ELR (cell line): ENCODE data around the gene PPT1.
"Not testable (repeated sequence)": the region's sequence is repeated elsewhere in the genome, so short reads cannot be mapped to it uniquely, and the experiment has no call there.

Experiments
- DNase-seq: peaks from one replicate; pipeline ENCODE4 v3.0.0-alpha.2; 2015; ENCODE audit warnings: low read depth

PPT1 gene

DNA sequence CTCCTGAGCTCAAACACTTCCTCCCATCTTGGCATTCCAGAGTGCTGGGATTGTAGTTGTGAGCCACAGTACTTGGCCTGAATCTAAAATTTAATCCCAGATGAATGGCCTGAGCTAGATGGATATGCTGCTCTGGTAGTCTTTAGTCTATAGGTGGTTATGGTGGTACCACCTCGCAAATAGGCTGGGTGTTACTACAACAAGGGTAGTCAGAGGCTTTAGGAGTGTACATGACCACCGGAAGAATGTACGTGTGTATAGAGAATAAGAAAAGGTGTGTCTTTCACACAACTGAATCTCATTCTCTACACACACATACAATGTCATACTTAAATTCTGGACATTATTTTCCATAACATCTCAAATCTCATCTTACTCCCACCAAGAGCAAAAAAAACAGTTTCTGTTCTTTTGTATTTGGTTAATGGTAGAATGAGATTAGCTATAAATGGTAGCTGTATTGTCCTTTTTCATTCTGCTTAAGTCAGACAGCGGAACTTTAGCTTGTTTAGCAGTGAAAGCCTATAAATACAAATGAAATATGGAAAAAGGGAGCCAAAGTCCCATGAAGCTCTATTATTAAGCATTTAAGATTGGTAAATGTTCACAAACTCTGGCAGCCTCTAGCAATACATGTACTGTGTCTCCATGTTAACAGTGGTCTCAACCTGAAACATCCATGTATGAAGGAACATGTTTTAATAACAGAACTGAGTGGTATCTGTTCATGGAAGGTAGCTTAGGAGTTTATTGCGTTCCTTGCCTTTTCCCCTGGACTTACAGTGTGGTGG lies 40.3 kb downstream of the PPT1 start:
- no peak for DNase-seq

DNA sequence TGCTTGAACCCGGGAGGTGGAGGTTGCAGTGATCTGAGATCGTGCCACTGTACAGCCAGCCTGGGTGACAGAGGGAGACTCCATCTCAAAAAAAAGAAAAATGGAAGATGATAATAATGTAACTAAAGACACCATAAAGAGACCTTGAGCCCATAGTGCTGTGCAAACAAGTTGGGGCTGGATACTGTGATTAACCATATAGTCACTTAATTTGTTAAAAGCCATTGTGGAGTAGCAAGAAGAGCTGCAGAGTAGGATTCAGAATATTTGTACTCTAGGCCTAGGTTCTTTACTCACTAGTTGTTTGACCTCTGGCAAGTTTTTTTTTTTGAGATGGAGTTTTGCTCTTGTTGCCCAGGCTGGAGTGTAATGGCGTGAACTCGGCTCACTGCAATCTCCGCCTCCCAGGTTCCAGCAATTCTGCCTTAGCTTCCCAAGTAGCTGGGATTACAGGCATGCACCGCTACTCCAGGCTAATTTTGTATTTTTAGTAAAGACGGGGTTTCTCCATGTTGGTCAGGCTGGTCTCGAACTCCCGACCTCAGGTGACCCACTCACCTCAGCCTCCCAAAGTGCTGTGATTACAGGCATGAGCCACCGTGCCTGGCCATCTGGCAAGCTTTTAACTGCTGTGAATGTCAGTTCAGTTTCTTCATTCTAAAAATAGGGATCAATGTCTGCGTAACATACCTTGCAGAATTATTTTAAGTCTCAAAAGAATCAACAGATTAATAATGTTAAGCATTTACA lies 43.7 kb downstream of the PPT1 start:
- no peak for DNase-seq

DNA sequence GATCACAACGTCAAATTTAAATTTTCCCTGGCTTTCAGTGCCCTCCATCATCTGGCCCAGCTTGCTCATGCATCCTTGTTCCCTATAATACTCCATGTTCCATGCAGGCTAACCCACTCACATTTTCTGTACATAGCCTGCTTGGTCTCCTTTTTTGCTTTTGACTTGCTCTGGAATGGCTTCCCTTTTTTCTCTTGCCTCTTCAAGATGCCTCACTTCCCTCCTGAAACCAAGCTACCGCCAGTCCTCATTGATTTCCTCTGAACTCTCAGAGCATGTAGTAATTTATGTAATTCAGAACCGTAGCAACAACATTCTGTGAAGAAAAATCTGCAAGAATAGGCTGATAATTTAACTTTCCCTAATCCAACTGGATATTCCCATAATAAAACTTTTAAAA lies 46.2 kb downstream of the PPT1 start:
- no peak for DNase-seq

DNA sequence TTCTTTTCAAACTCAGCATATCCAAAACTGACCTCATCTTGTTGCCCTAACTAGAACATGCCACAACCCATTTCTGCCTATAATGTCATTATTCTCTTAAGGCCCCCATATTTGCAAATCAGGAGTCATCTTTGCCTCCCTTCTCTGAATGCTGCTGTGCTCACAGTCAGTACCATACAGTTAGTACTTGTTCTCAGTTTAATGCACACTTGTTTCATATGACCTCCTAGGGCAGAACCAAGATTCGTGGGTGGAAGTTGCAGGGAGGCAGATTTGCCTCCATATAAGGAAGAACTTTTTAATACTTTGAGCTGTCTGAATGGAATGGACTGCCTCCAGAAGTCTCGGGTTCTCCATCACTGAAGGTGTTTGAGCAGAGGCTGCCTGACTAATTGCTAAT lies 47.3 kb downstream of the PPT1 start:
- DNase-seq: no peak

DNA sequence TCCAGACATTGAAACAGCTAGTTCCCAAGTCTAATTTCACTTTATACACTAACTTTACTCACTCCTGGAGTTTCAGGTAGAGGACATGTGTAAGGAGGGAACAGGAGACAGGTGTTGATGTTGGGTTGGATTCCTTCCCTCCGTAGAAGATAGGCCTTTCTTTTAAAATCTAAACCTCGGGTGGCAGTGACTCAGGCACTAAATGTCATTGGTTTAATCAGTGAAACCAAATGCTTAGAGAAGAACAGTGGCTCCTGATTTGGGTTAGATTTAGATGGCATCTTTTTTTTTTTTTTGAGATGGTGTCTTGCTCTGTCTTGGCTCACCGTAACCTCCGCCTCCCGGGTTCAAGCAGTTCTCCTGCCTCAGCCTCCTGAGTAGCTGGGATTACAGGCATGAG lies 49.3 kb downstream of the PPT1 start:
- DNase-seq: no peak

DNA sequence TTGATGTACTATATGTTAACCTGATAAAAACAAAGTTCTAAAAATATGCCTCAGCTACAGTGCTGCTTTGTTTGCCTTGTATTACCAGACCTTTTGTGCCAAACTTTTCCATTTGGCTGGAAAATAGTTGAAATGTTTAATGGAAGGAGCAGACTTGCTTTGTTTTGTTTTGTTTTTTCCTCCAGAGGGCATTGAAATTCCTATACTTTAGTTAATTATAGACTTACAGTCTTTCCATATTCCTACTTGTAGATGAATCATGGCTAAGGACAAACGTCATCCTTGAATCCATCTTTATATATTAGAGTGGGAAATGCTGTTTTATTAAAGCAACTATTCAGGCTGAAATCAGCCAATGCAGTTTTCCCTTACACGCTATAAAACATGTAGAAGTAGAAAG lies 49.8 kb downstream of the PPT1 start:
- no peak for DNase-seq

DNA sequence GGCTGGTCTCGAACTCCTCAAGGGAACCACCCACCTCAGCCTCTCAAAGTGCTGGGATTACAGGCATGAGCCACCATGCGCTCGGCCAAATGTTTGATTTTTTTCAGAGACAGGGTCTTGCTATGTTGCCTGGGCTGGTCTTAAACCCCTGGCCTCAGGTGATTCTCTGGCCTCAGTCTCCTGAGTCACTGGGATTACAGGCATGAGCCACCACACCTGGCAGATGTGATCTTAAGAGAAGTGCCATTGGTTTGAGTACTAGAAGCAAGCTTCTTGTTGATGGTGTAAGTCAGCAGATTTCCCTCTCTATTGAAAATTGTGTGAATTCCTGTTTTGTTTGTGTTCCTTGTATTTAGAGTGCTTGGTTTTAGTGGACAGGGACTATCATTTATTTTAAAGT lies 51.3 kb downstream of the PPT1 start:
- no peak for DNase-seq

DNA sequence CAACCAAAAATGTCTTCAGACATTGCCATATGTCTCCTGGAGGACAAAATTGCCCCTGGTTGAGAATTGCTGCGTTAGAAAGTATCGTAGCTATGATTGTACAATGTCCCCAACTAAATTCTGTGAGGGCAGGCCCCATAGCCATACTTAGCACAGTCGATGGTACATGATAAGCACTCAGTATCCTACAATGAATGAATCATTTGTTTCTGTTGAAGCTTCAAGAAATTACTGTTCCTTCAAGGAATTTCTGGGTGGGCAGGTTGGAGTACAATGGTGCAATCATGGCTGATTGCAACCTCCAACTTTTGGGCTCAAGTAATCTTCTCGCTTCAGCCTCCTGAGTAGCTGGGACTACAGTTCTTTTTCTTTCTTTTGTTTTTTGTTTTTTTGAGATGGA lies 51.9 kb downstream of the PPT1 start:
- peak; percentile 27 for DNase-seq

DNA sequence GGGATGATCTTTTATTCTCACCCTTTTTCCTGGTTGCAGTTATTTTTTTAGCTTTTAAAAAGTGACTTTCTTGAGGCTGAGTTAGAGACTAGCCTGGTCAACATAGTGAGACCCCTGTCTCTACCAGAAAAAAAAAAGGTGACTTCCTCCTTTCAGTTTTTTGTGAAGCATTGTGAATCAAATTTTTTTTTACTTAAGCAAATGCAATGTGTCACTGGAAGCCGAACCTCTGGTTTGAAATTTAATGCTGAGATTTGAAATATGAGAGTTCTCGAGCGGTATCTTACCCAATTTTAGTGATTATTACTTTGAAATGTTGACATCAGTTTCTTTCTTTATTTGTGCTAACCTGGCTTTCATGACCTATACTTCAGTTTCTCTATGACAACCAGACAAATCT lies 52.9 kb downstream of the PPT1 start:
- DNase-seq: no peak

DNA sequence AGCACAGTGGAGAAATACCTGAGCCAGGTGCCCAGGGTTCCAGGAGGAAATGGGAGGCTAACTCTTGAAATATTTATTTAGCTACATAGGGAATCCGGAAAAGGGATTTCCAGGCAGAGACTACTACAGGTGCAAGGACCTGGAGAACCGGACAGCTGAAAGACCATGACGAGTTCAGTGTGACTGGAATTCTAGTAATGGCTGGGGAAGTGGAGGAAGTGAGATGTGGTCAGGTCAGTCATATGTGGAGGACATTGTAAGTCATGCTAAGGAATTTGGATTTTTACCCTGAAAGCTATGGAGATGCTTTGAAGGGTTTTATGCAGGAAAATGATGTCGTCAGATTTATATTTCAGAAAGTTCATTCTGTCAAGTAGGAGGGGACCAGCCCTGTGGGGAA lies 54.7 kb downstream of the PPT1 start:
- peak; percentile 77 for DNase-seq

DNA sequence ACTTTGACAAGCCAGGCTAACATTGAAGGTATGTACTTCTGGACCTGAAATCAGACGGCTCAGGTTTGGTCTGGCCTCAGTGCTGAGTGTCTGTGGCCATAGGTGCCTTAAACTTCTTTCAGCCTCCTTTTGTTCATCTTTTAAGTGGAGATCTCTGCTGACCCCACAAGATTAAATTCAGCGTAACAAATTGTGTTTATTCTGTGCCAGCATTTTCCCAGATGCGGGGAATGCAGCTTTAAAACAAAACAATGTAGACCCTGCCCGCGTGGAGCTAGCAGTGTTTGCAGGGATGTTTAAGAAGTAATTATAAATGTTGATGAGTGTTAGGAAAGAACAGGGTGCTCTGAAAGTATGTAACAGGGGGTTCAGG lies 55.6 kb downstream of the PPT1 start:
- DNase-seq: no peak

DNA sequence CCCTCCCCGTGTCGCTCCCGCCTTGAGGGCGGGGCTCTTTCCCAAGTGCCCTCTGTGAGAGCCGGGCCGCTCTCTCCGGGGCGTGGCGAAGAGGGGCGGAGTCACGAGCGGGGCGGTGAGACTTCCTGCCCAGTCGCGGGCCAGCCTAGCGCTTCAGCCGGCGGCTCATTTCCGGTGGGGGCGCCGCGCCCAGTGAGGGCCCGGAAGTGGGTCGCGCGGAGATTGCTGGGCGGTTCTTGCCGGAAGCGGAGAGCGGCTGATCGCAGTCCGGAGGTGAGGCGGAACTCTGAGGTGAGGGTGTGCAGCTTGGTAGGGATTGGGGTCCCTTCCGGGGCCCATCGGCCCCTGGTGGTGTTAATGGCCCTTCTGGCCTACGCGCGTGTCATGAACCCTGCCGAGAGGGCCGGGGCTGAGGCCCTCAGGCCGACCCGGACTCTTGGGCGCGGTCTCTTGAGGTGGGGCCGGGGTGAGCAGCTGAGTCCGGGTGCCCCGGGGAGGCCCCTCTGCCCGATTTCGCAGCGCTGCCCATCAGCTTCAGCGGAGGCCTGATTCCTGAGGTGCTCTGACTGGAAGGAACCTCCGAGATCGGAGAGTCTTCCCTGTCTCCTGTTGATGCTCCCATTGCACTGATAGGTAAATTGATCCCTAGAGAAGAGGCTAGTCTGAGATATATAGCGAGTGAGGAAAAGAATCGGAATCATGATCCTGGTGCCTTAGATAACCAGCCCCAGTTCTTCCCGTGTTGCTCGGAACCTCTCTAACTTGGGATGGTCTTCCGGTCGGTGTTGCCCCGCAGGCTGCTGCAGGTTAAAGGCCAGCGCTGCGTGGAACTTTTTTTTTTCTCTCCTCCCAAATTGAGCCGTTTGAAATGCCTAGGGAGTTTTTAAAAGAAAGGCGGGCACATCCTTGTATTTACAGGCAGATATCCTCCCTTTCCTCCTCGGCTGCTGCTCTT lies 56.3 kb downstream of the PPT1 start, which contains the start of gene CAP1:
Gene CAP1, plus strand, starts transcription at position 219 of the 955 bp plus-strand sequence. CDS start 18,618 bp downstream, outside the sequence.
- DNase-seq: peak; percentile 98

DNA sequence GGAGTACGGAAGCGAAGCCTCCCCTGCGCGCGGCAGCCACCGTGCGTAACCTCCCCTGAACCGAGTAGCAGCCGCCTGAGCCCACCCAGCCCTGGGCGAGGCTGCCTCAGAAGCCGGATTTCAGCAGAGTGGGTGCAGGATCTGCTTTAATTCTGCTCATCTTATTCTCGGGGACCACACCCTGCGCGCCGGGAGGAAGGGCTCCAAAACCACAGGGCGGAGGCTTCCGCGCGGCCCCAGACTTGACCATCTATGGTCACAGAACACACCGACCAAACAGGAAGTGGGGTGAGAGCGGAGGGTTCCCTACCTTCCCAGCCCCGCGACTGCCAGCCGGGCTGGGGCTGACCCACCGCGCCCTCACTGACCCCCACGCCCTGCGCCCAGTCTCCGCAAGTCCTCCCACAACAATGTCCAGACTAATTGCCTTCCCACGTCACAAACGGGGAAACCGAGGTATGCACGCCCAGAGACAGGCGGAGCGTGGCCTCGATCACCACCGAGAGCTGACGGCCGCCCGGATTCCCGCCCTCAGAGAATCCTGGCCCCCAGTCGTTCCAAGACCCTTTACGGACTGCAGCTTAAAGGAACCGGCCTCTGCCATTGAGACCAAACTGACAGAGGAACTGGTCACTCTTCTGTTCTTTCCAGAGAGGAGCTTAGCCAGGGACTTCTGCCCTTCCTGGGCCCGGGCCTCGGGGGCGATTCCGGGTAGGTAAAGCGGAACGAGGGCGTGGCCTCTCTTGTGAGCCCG lies 57.1 kb downstream of the PPT1 start:
- DNase-seq: peak; percentile 90

DNA sequence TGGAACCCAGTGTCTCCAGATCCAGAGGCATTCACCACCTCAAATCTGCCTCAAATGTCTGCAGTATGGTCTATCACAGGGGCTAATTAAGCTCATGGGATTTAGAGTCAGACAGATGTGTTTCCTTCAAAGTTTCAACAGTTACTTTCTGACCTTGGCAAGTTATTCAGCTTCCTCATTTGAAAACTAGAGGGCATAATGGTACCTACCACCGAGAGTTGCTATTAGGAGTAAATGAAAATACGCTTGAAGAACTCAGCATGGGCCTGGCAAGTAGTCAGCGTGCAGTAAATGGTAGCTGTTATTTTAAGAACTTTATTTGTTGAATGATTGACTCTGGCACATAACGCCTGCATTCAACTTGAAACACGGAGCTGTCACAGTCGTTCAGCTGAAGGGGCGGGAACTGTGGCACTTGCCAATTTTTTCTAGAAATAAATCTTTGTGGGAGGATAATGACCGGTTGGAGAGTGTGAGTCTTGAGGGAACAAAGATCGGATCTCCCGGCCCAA lies 57.8 kb downstream of the PPT1 start:
- DNase-seq: no peak

DNA sequence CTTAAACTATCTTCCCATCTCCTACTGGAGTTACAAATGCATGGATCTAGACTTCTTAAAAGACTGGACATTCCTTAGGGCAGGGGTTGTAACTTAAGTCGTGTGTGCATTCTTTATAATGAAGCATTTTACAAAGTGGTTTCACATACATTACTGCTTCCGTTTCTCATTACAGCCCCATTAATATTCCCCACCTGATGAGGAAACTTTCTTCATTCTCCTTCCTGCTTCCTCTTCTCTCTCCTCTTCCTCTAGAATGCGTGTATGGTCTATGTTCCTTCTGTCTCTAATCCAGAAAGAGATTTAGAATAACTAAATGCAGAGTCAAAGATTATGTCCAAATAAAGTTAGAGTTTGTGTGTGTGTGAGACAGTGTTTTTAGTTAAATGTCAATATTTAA lies 58.4 kb downstream of the PPT1 start:
- no peak for DNase-seq

DNA sequence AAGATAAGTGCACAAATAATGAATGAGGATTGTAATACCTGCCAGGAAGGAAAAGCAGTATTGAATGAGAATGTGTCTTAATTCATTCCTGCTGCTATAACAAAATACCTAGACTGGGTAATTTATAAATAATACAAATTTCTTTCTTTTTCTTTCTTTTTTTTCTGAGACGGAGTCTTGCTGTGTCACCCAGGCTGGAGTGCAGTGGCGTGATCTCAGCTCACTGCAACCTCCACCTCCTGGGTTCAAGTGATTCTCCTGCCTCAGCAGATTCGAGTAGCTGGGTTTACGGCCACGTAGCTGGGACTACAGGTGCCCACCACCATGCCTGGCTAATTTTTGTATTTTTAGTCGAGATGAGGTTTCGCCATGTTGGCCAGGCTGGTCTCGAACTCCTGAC lies 59.8 kb downstream of the PPT1 start:
- DNase-seq: not testable (repeated sequence)

DNA sequence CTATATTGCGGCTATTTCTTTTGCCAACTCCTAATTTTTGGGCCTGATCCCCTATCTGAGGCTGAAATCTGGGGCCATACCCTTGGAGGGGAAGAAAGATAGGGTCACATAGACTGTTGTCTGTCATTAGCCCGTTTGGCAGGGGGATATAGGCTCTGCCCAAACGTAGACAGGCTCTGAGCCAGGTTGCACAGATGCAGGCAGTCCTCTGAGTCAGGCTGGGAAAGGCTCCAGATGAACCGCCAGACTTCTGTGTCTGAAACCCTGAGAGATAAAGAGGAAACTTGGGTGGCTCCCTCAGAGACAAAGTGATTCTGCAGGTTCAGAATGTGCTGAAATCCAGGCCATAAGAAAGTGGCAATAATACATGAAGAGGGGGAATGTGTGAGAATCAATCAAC lies 60.5 kb downstream of the PPT1 start:
- DNase-seq: peak; percentile 64

DNA sequence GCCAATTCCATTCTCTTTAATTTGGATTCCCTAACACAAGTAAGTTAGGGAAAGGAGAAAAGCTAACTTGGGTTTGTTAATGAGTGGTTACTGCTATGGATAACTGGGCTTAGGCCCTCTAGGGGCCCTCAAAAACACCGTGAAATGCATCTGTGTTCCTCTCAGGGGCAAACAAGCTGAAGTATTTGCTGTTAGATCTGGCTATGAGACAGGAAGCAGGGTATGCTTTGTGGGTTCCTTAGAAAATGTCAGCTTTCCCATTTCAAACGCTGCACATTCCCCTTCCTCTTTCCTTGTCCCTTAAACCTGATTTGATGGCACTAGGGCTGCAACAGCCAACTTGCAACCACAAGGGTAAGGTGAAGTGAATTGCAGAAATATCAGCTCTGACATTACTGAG lies 62.2 kb downstream of the PPT1 start:
- no peak for DNase-seq

DNA sequence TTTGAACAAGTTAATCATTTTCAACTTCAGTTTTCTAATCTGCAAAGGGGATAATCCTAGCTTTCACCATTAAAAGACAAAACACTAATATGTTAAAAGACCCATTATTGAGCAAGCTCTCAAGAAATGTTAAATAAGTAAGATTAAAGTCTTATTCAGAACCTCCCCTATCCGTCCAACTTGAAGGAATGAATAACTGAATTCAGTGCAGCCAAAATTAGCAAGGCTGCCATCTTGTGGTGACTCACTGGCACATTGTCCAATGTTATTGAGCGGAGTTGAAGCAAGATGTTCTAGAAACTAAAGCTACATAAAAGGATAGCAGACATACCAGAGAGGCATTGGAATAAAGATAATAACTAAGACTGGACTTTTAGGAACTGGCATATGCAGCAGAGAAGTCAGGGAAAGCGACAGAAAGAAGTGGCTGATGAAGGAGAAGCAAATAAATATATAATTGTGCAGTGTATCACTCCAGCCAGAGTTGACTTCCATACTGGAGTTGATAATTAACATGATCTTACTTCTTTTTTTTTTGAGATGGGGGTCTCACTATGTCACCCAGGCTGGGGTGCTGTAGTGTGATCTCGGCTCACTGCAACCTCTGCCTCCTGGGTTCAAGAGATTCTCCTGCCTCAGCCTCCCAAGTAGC lies 64.7 kb downstream of the PPT1 start:
- peak; percentile 70 for DNase-seq

DNA sequence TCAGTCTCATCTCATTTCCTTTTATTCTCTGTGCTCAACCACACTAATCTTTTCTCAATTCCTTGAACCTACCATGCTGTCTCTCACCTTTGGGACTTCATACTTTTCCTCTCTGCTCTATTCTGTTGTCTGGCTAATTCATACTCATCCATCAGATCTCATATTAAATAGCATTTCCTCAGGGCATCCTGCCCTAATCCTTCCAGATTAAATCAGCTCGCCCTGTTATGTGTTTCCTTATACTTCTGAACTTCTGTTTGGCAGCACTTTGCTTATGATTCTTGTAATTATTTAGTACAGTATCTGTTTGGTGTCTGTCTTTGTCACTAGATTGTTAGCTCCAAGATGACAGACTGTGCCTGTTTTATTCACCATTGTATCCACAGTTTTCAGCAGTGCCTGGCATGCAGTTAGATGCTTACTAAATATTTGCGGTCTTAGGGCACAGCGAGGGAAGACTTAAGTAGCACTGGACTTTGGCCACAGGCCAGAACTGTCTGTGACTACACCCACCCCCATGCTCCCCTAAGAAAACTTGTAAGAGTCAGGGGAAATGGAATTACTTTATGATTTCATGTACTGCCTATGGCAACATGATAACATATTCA lies 66.4 kb downstream of the PPT1 start:
- DNase-seq: no peak

DNA sequence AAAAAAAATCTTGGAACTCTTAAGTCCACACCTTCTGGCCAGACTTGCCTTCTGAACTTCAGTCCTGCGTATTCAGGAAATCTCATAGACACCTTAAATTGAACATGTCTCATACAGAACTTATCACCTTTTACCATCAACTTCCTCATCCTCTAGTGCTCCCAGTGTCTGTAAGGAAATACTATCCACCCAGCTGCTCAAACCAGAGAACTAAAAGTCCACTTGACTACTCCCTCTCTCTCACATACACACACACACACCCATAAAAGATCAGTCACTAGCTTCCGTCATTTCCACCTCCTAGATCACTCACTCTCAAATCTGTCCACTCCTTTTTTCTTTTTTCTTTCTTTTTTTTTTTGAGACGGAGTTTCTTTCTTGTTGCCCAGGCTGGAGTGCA lies 67.4 kb downstream of the PPT1 start:
- no peak for DNase-seq
